ENCODE results near the gene NANP. TPM values are rescaled to one million over a fixed set of nuclear protein-coding genes. Genes with fewer than 3 reads are reported as not detected.
A peak's percentile ranks its signal among the peaks of the same experiment; 100 is the strongest.
"Not testable (repeated sequence)": the region's sequence is repeated elsewhere in the genome, so short reads cannot be mapped to it uniquely, and the experiment has no call there.

The NANP gene
- total RNA-seq (1 to 10 TPM; 5.0 to 5.6 TPM), polyA plus RNA-seq (1 to 10 TPM; 1.6 to 1.9 TPM)
- long read RNA-seq, donor 1, transcript NANP-201 (2 exons, 3,964 nt): major isoform, 7 of 8 reads
- long read RNA-seq, donor 1, partial matches to known transcripts: 0 of 8 reads
- long read RNA-seq, donor 1, other reads (novel, unspliced or antisense): 1 of 8 reads
- long read RNA-seq, donor 2, transcript NANP-201 (2 exons, 3,964 nt): major isoform, 5 of 5 reads
- long read RNA-seq, donor 2, partial matches to known transcripts: 0 of 5 reads
- long read RNA-seq, donor 2, other reads (novel, unspliced or antisense): 0 of 5 reads

DNA sequence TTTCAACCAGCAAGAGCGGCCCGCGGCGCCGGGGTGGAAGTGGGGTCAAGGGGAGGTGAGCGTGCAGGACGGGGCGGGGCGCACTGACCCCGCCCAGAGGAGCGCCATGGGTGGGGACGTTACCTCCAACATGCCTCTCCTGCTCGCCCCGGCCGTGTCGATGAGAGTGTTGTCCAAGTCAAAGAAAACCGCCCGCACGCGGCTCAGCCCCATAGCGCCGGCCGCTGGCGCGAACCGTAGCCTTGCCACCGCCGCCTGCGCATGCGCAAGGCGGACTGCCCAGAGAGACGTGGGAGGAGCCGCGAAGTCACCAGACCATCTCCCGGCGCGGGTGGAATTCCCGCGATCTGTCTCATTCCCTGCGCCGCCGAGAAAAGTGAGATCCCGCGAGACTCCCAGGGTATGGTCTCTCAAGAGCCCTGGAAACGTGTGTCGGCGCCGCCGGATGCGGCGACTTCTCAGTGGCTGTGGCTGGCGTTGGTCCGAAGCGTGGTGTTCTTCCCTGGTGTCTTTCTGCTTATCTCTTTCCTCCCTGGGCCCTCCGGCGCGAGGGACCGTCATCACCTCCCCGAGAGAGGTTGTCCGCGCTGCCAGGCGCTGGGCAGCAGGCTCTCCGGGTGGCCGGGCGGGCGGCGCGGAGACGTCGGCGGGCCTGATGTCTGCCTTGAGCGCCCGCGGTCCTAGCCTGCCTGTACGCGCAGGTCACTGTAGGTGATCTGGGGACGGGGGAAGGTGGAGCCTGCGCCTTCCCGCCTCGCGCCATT lies at the start of gene NANP:
NANP (minus strand) TSS at position 279 of the 764 bp plus-strand sequence; CDS start at position 213, 66 bp downstream.
- WGBS, 2 donors: 1% methylated on average over 81 of the region's 81 CpGs
- Histone ChIP-seq H3K4me1 (ENCODE audit: control insufficient read depth in 1 of 2, insufficient read depth in 2 of 2, low read length in 2 of 2) (no peaks in the 10 kb centered on the region), H3K27me3 (ENCODE audit: control insufficient read depth in 1 of 2, insufficient read depth in 2 of 2, low read length in 1 of 2) (no peaks in the 10 kb centered on the region), H3K27ac (ENCODE audit: low read depth in 1 of 2, low read length in 2 of 2) (peak within 1 kb of the TSS in 1 of 2 donors; percentile 68), H3K36me3 (ENCODE audit: control insufficient read depth in 1 of 2, insufficient read depth in 2 of 2, low read length in 1 of 2) (no peaks in the 10 kb centered on the region), H3K9me3 (ENCODE audit: control insufficient read depth, low read length) (no peaks in the 10 kb centered on the region), H3K4me3 (ENCODE audit: low read length in 2 of 2) (peak within 1 kb of the TSS; percentile 81 to 82)
- peak; percentile 97 for ATAC-seq (ENCODE audit: low FRiP score)
- intact Hi-C loops (cut with DNase I): loop anchor here (5.0 kb wide), 4 partner anchors 37 to 117 kb away; partner anchors contain the start of genes NINL (in 1 of the 2) and ZNF337 (in 1 of the 2)
- peak; percentile 98 for DNase-seq

DNA sequence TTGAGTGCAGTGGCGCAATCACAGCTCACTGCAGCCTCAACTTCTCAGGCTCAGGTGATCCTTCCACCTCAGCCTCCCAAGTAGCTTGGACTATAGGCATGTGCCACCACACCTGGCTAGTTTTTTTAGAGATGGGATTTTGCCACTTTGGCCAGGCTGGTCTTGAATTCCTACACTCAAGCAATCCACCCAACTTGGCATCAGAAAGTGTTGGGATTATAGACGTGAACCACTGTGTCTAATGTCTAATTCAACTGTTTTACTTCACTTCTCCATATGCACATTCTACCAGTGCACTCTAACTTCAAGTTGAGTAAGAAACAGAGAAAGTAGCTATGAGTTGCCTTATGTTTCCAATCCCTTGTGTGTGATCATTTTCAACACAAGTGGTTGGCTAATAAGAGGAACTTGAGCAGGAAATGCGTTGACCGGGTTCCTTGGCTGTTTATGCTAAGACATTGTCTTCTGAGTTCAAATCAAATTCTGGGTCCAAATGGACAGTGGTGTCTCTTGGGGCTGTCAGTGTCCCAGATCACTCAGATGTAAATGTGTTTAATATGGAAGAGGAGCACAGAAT lies 48.9 kb upstream of the NANP start:
- H3K27ac ChIP-seq (ENCODE audit: low read depth in 1 of 2, low read length in 2 of 2): no peak overlapping the region
- DNase-seq (no peak), ATAC-seq (ENCODE audit: low FRiP score) (no peak)
- H3K36me3 ChIP-seq (ENCODE audit: control insufficient read depth in 1 of 2, insufficient read depth in 2 of 2, low read length in 1 of 2): peaks cover 19 to 24% of the 10 kb centered on the region in 2 donors
- peaks cover 1% of the 10 kb centered on the region for H3K9me3 ChIP-seq (ENCODE audit: control insufficient read depth, low read length)
- 93 to 95% methylated on average over 4 of the region's 4 CpGs for WGBS, 2 donors
- H3K4me1 ChIP-seq (ENCODE audit: control insufficient read depth in 1 of 2, insufficient read depth in 2 of 2, low read length in 2 of 2): no peaks in the 10 kb centered on the region
- intact Hi-C loops (cut with DNase I): loop anchor here in 1 of 2 donors (10.0 kb wide), 1 partner anchor 58 kb away; no protein-coding TSS in a partner anchor
- H3K4me3 ChIP-seq (ENCODE audit: low read length in 2 of 2): no peak overlapping the region
- H3K27me3 ChIP-seq (ENCODE audit: control insufficient read depth in 1 of 2, insufficient read depth in 2 of 2, low read length in 1 of 2): no peaks in the 10 kb centered on the region

DNA sequence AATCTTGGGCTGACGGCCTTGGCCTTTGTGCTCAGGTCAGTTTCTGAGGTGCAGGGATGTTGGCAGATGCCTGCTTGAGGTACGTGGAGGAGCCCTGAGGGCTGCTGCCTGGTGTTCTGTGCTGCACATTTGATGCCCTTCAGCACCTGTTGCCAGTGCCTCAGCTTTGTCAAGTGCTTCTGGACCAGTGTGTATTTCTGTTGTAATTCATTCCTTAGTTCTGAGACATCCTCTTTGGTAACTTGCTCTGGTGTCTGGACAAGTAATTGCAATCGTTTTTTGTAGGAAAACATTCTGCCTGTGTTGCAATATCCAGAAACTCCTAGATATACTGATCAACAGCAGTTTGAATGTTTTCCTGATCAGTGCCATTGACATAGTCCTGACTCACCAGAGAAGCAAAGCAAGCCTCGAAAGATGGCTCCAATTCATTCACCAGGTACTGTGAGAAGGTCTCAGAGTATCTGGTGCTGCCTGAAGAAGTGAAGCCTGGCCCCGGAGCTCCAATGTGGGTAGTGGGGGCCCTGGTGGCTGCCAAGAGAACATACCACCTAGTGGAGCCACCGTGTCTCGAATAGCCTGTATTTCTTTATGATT lies 46.1 kb upstream of the NANP start:
- H3K27ac ChIP-seq (ENCODE audit: low read depth in 1 of 2, low read length in 2 of 2): no peak overlapping the region
- WGBS, 2 donors: 62 to 67% methylated on average over 7 of the region's 7 CpGs
- intact Hi-C loops (cut with DNase I): loop anchor here in 1 of 2 donors (10.0 kb wide), 1 partner anchor 55 kb away; no protein-coding TSS in a partner anchor
- no peaks in the 10 kb centered on the region for H3K4me1 ChIP-seq (ENCODE audit: control insufficient read depth in 1 of 2, insufficient read depth in 2 of 2, low read length in 2 of 2)
- ATAC-seq (ENCODE audit: low FRiP score): no peak
- peaks cover 5 to 10% of the 10 kb centered on the region in 2 donors for H3K36me3 ChIP-seq (ENCODE audit: control insufficient read depth in 1 of 2, insufficient read depth in 2 of 2, low read length in 1 of 2)
- no peaks in the 10 kb centered on the region for H3K27me3 ChIP-seq (ENCODE audit: control insufficient read depth in 1 of 2, insufficient read depth in 2 of 2, low read length in 1 of 2)
- peaks cover 1% of the 10 kb centered on the region for H3K9me3 ChIP-seq (ENCODE audit: control insufficient read depth, low read length)
- H3K4me3 ChIP-seq (ENCODE audit: low read length in 2 of 2): no peak overlapping the region
- no peak for DNase-seq

- DNase-seq: no peak
- H3K9me3 ChIP-seq (ENCODE audit: control insufficient read depth, low read length): peaks cover 1% of the 10 kb centered on the region
- no peaks in the 10 kb centered on the region for H3K27me3 ChIP-seq (ENCODE audit: control insufficient read depth in 1 of 2, insufficient read depth in 2 of 2, low read length in 1 of 2)
- no peak overlapping the region for H3K27ac ChIP-seq (ENCODE audit: low read depth in 1 of 2, low read length in 2 of 2)
- peaks cover 0 to 2% of the 10 kb centered on the region in 2 donors for H3K36me3 ChIP-seq (ENCODE audit: control insufficient read depth in 1 of 2, insufficient read depth in 2 of 2, low read length in 1 of 2)
- H3K4me3 ChIP-seq (ENCODE audit: low read length in 2 of 2): no peak overlapping the region
- no peak for ATAC-seq (ENCODE audit: low FRiP score)
- WGBS, 2 donors: 84 to 89% methylated on average over 4 of the region's 4 CpGs
- no peaks in the 10 kb centered on the region for H3K4me1 ChIP-seq (ENCODE audit: control insufficient read depth in 1 of 2, insufficient read depth in 2 of 2, low read length in 2 of 2)
- intact Hi-C loops (cut with DNase I): no loop called here
Measured at GRCh38 chr20:25668446-25668845, 44.6 kb upstream of the NANP start.

DNA sequence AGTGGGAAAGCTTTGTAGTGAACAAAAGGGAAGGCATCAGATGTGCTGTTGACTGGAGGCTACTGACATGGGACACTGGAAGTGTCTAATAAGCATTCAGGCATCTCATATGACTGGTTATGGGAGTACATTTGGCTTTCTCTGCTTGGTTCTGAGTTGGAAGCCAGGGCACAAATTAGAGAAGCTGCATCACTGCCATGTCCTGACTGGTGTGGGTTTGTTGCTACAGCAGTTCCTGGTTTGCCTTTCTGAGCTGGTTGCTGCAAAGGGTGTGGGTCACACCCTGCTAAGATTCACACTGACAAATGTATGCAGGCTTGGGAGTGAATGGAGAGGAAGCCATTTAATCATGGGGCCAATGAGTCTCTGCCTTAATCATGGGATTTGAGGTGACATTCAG lies 36.2 kb upstream of the NANP start:
- DNase-seq (no peak), ATAC-seq (ENCODE audit: low FRiP score) (no peak)

DNA sequence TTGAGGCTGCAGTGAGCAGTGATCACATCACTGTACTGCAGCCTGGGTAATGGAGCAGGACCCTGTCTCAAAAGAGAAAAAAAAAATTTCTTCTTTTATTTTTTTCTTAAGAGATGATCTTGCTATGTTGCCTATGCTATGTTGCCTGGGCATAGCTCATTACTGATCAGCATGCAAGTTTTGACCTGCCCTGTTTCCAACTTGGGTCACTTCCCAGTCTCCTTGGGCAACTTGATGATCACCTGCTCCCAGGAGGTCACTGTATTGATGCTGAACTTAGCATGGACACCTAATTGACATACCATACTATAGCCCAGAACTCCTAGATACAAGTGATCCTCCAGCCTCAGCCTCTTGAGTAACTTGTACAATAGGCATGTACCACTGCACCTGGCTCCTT lies 30.7 kb upstream of the NANP start:
- H3K36me3 ChIP-seq (ENCODE audit: control insufficient read depth in 1 of 2, insufficient read depth in 2 of 2, low read length in 1 of 2): no peaks in the 10 kb centered on the region
- no peak overlapping the region for H3K27ac ChIP-seq (ENCODE audit: low read depth in 1 of 2, low read length in 2 of 2)
- H3K27me3 ChIP-seq (ENCODE audit: control insufficient read depth in 1 of 2, insufficient read depth in 2 of 2, low read length in 1 of 2): no peaks in the 10 kb centered on the region
- no peak overlapping the region for H3K4me3 ChIP-seq (ENCODE audit: low read length in 2 of 2)
- ATAC-seq (ENCODE audit: low FRiP score): no peak
- no peaks in the 10 kb centered on the region for H3K4me1 ChIP-seq (ENCODE audit: control insufficient read depth in 1 of 2, insufficient read depth in 2 of 2, low read length in 2 of 2)
- H3K9me3 ChIP-seq (ENCODE audit: control insufficient read depth, low read length): no peaks in the 10 kb centered on the region
- no peak for DNase-seq
- intact Hi-C loops (cut with DNase I): no loop called here

More for the DNA sequence above, 36.2 kb upstream of the NANP start:
- Histone ChIP-seq H3K27me3 (ENCODE audit: control insufficient read depth in 1 of 2, insufficient read depth in 2 of 2, low read length in 1 of 2) (no peaks in the 10 kb centered on the region), H3K27ac (ENCODE audit: low read depth in 1 of 2, low read length in 2 of 2) (no peak overlapping the region), H3K4me1 (ENCODE audit: control insufficient read depth in 1 of 2, insufficient read depth in 2 of 2, low read length in 2 of 2) (no peaks in the 10 kb centered on the region), H3K36me3 (ENCODE audit: control insufficient read depth in 1 of 2, insufficient read depth in 2 of 2, low read length in 1 of 2) (no peaks in the 10 kb centered on the region), H3K9me3 (ENCODE audit: control insufficient read depth, low read length) (no peaks in the 10 kb centered on the region), H3K4me3 (ENCODE audit: low read length in 2 of 2) (no peak overlapping the region)
- intact Hi-C loops (cut with DNase I): no loop called here

DNA sequence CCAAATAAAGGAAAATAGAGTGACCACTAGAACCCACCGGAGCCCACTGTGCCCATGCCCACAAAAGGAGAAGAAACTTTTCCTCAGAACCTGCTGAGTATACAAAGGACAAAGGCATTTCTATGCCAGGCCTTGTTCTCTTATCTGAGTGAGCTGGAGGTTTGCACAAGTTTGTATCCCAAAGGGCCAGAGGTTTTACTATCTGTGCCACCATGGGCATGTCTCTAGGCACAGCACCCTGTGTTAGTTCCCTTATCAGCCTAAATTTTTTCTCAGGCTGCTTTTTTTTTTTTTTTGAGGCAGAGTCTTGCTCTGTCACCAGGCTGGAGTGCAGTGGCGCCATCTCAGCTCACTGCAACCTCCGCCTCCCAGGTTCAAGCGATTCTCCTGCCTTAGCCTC lies 29.1 kb upstream of the NANP start:
- H3K36me3 ChIP-seq (ENCODE audit: control insufficient read depth in 1 of 2, insufficient read depth in 2 of 2, low read length in 1 of 2); intact Hi-C loops (cut with DNase I); H3K4me1 ChIP-seq (ENCODE audit: control insufficient read depth in 1 of 2, insufficient read depth in 2 of 2, low read length in 2 of 2); H3K4me3 ChIP-seq (ENCODE audit: low read length in 2 of 2); ATAC-seq (ENCODE audit: low FRiP score); H3K27ac ChIP-seq (ENCODE audit: low read depth in 1 of 2, low read length in 2 of 2); DNase-seq; H3K9me3 ChIP-seq (ENCODE audit: control insufficient read depth, low read length); H3K27me3 ChIP-seq (ENCODE audit: control insufficient read depth in 1 of 2, insufficient read depth in 2 of 2, low read length in 1 of 2): not testable (repeated sequence)
- 94 to 95% methylated on average over 4 of the region's 4 CpGs for WGBS, 2 donors

DNA sequence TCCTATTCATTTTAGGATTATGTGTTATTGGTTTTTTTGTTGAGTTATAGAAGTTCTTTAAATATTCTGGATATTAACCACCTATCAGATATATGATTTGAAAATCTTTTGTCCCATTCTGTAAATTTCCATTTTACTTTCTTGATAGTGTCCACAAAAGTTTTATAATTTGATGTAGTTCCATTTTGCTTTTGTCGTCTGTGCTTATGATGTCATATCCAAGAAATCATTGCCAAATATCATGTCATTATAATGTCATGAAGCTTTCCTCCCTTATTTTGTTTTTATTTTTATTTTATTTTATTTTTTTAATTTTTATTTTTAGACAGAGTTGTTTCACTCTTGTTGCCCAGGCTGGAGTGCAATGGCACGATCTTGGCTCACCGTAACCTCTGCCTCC lies 21.0 kb upstream of the NANP start:
- WGBS, 2 donors: 84 to 98% methylated on average over 3 of the region's 3 CpGs
- DNase-seq (no peak), ATAC-seq (ENCODE audit: low FRiP score) (no peak)
- no peak overlapping the region for H3K4me3 ChIP-seq (ENCODE audit: low read length in 2 of 2)
- H3K27ac ChIP-seq (ENCODE audit: low read depth in 1 of 2, low read length in 2 of 2): no peak overlapping the region
- H3K27me3 ChIP-seq (ENCODE audit: control insufficient read depth in 1 of 2, insufficient read depth in 2 of 2, low read length in 1 of 2): no peaks in the 10 kb centered on the region
- H3K9me3 ChIP-seq (ENCODE audit: control insufficient read depth, low read length): no peaks in the 10 kb centered on the region
- H3K36me3 ChIP-seq (ENCODE audit: control insufficient read depth in 1 of 2, insufficient read depth in 2 of 2, low read length in 1 of 2): no peaks in the 10 kb centered on the region
- intact Hi-C loops (cut with DNase I): no loop called here
- H3K4me1 ChIP-seq (ENCODE audit: control insufficient read depth in 1 of 2, insufficient read depth in 2 of 2, low read length in 2 of 2): no peaks in the 10 kb centered on the region
